Endothelial cell of umbilical vein (primary cell): ENCODE results near the gene TBC1D8. TPM values are rescaled to one million over a fixed set of nuclear protein-coding genes. Genes with fewer than 3 reads are reported as not detected.

Experiments
- BruUV-seq: library from RNA; stranded (reverse); fragments of 400-500 nt; replicated peaks from 2 replicates; lab custom pipeline; 2021; lab: Mats Ljungman, UMichigan
- CTCF ChIA-PET: fragments of 300-600, 350-600 bp; sonication (Branson Sonifier 250); formaldehyde crosslinking; loops from one replicate; lab custom pipeline; 2021; ENCODE audit warnings: antibody characterized with exemption, inconsistent platforms; lab: Charles Lee
- POLR2A ChIA-PET: fragments of 300-600, 350-600 bp; sonication (Branson Sonifier 250); formaldehyde crosslinking; loops from one replicate; lab custom pipeline; 2021; ENCODE audit warnings: antibody characterized with exemption, inconsistent platforms; lab: Charles Lee
- DNase-seq: peaks from one replicate; pipeline ENCODE4 v3.0.0-alpha.2; 2011; ENCODE audit warnings: low read depth, low spot score
- FAIRE-seq: peaks from 2 replicates; lab custom pipeline; 2011; peaks lifted over from hg19 to GRCh38; lab: Jason Lieb, UNC
- H2AFZ ChIP-seq: 2 replicates; pipeline ENCODE4 v1.6.0; 2012; ENCODE audit warnings: low read depth, low read length, control low read depth, inconsistent platforms
- H3K27ac ChIP-seq: 2 replicates; pipeline ENCODE4 v1.5.1; 2011; ENCODE audit warnings: low read depth, mild to moderate bottlenecking, control low read depth, low read length, moderate library complexity; ENCODE audit not compliant: insufficient read depth
- H3K27me3 ChIP-seq, 2 experiments: 2 replicates each; pipeline versions ENCODE4 v1.6.0 to v1.6.1; 2011; ENCODE audit warnings: low read length in 2 of 2, mixed read lengths in 1 of 2; ENCODE audit not compliant: control insufficient read depth in 2 of 2, insufficient read depth in 2 of 2
- H3K36me3 ChIP-seq, 2 experiments: 2 replicates in 1 of 2; 3 replicates in 1 of 2; pipeline ENCODE4 v1.5.1; 2011; ENCODE audit warnings: low read length in 2 of 2, mild to moderate bottlenecking in 1 of 2, moderate library complexity in 1 of 2; ENCODE audit not compliant: control insufficient read depth in 2 of 2, insufficient read depth in 2 of 2; ENCODE audit errors: extremely low read depth in 1 of 2
- H3K4me1 ChIP-seq: 3 replicates; pipeline ENCODE4 v1.5.1; 2011; ENCODE audit warnings: mild to moderate bottlenecking, low read length; ENCODE audit not compliant: control insufficient read depth, insufficient read depth; ENCODE audit errors: extremely low read depth
- H3K4me2 ChIP-seq: 2 replicates; pipeline ENCODE4 v1.6.1; 2011; ENCODE audit warnings: low read length, control low read depth, mixed read lengths; ENCODE audit not compliant: insufficient read depth
- H3K4me3 ChIP-seq, 3 experiments: fragments of 200-600 bp in 1 of 3; sonication (generic), shearing (Covaris generic) in 1 of 3; replicated peaks in 1 of 3; 2 replicates each; pipeline ENCODE4 v1.5.1; 2011 to 2016; ENCODE audit warnings: control low read depth in 3 of 3, low read length in 3 of 3, mild to moderate bottlenecking in 2 of 3, inconsistent platforms in 1 of 3, low read depth in 1 of 3, moderate library complexity in 1 of 3; ENCODE audit not compliant: insufficient read depth in 1 of 3
- H3K79me2 ChIP-seq: 2 replicates; pipeline ENCODE4 v1.6.0; 2012; ENCODE audit warnings: low read length, inconsistent platforms; ENCODE audit not compliant: control insufficient read depth, insufficient read depth
- H3K9ac ChIP-seq: replicated peaks from 2 replicates; pipeline ENCODE3; 2011; ENCODE audit warnings: low read length, control low read depth; ENCODE audit not compliant: insufficient read depth; ENCODE audit errors: extremely low read depth
- H3K9me1 ChIP-seq: replicated peaks from 3 replicates; pipeline ENCODE4 v1.6.0; 2011; ENCODE audit warnings: mild to moderate bottlenecking, low read length; ENCODE audit not compliant: control insufficient read depth, insufficient read depth; ENCODE audit errors: extremely low read depth
- H3K9me3 ChIP-seq: replicated peaks from 2 replicates; pipeline ENCODE4 v1.5.1; 2012; ENCODE audit warnings: low read length, inconsistent platforms; ENCODE audit not compliant: control insufficient read depth, insufficient read depth
- H4K20me1 ChIP-seq: replicated peaks from 2 replicates; pipeline ENCODE3; 2011; ENCODE audit warnings: mild to moderate bottlenecking, low read length; ENCODE audit not compliant: control insufficient read depth, insufficient read depth; ENCODE audit errors: extremely low read depth
- EZH2 ChIP-seq: IDR thresholded peaks from 2 replicates; pipeline ENCODE4 v1.6.1; 2012; ENCODE audit warnings: borderline replicate concordance, low read depth, mild to moderate bottlenecking, moderate library complexity, low read length, inconsistent platforms; ENCODE audit not compliant: severe bottlenecking
- FOS ChIP-seq: IDR thresholded peaks from 2 replicates; pipeline ENCODE4 v1.6.1; 2011; ENCODE audit warnings: mild to moderate bottlenecking, low read length, moderate library complexity, borderline replicate concordance; ENCODE audit not compliant: insufficient read depth
- GATA2 ChIP-seq: IDR thresholded peaks from 2 replicates; pipeline ENCODE4 v1.7.0; 2011; ENCODE audit warnings: low read depth, mild to moderate bottlenecking, moderate library complexity, mixed read lengths, low read length; ENCODE audit not compliant: insufficient read length, insufficient read depth
- JUN ChIP-seq: IDR thresholded peaks from 2 replicates; pipeline ENCODE4 v1.6.1; 2011; ENCODE audit warnings: borderline replicate concordance, low read depth; ENCODE audit not compliant: insufficient read length, insufficient read depth
- MYC ChIP-seq: IDR thresholded peaks from one replicate; pipeline ENCODE4 v1.6.1; 2011; ENCODE audit warnings: mild to moderate bottlenecking, low read depth, low read length
- POLR2A ChIP-seq: IDR thresholded peaks from 2 replicates; pipeline ENCODE4 v1.6.1; 2012; ENCODE audit warnings: low read depth, mild to moderate bottlenecking, control low read depth, low read length
- POLR2AphosphoS5 ChIP-seq: IDR thresholded peaks from 2 replicates; pipeline ENCODE4 v1.6.1; 2012; ENCODE audit warnings: low read depth, mild to moderate bottlenecking, control low read depth, low read length, moderate library complexity; ENCODE audit not compliant: insufficient read depth
- dilution Hi-C: fragments of 300-500 bp; cut with MboI; formaldehyde crosslinking; loops from one replicate; pipeline ENCODE4 v1.15.0; 2019; ENCODE audit warnings: low sequenced_read_pairs; ENCODE audit not compliant: extremely low pct_ligation_motif_present
- intact Hi-C: fragments of 100-400 bp; cut with micrococcal nuclease; formaldehyde crosslinking; loops from one replicate; pipeline ENCODE4 v1.10.0; 2022
- polyA plus RNA-seq, 4 experiments: library from polyadenylated mRNA; depleted of rRNA in 3 of 4; stranded (reverse) in 3 of 4; unstranded in 1 of 4; fragments of >200 nt; gene quantifications; 2 replicates each; pipeline versions ENCODE4 v1.2.1 to v1.2.3, GENCODE V29; 2011 to 2012; ENCODE audit warnings: missing spikeins in 1 of 4
- total RNA-seq: library from RNA; stranded (reverse); gene quantifications from 2 replicates; pipeline ENCODE4 v1.2.3, GENCODE V29; 2021
- TF ChIP-seq, protein P1 (sequence below), 2 donors: IDR thresholded peaks; 1 replicate in 1 of 2; 2 replicates in 1 of 2; pipeline ENCODE4 v1.5.1; 2011; ENCODE audit warnings: low read length in 2 of 2, mild to moderate bottlenecking in 2 of 2, moderate library complexity in 2 of 2, control low read depth in 1 of 2, inconsistent platforms in 1 of 2, low read depth in 1 of 2; ENCODE audit not compliant: insufficient read depth in 1 of 2; ENCODE audit errors: extremely low read depth in 1 of 2
- TF ChIP-seq, protein P2 (sequence below): IDR thresholded peaks from 2 replicates; pipeline ENCODE4 v1.6.1; 2011; ENCODE audit not compliant: insufficient read depth, insufficient read length

The TBC1D8 gene
- total and polyA plus RNA-seq, 2 donors (not counting 3 experiments of a cell fraction or from before 2014, with no cell fraction given) = 28.5 to 32.1 TPM

DNA sequence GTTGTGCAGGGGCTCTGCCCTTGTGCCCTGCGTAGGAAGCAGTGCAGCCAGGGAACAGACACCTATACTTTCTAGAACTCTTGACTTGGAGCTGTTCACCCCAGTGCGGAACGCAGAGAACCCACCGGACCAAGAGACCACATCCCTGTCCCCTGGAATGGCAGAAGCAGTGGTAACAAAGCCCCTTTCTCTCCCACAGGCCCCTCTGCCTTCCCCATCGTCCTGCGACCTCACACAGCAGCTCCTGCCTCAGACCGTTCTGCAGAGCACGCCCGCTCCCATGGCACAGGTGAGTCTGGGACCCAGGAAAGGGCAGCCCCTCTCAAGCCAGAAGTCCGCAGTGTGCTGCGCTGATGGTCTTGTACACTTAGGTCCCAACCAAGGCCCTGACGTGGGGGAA, 173.7 kb downstream of the TBC1D8 start:
- Histone ChIP-seq H4K20me1 (no peaks in the 10 kb centered on the region), H3K27ac (peak overlapping the region; percentile 83), H3K4me2 (no peak overlapping the region), H3K9me1 (no peaks in the 10 kb centered on the region), H3K9me3 (no peaks in the 10 kb centered on the region), H3K36me3 (peaks cover 5 to 30% of the 10 kb centered on the region in 2 experiments), H2AFZ (no peak overlapping the region), H3K79me2 (no peaks in the 10 kb centered on the region), H3K9ac (no peak overlapping the region), H3K4me1 (peaks cover 11% of the 10 kb centered on the region), H3K4me3 (no peak overlapping the region), H3K27me3 (no peaks in the 10 kb centered on the region)
- intact Hi-C loops = no loop called here
- FAIRE-seq (no peak), DNase-seq (no peak)
- no peak for TF ChIP-seq GATA2
- TF ChIP-seq, protein P1, sequence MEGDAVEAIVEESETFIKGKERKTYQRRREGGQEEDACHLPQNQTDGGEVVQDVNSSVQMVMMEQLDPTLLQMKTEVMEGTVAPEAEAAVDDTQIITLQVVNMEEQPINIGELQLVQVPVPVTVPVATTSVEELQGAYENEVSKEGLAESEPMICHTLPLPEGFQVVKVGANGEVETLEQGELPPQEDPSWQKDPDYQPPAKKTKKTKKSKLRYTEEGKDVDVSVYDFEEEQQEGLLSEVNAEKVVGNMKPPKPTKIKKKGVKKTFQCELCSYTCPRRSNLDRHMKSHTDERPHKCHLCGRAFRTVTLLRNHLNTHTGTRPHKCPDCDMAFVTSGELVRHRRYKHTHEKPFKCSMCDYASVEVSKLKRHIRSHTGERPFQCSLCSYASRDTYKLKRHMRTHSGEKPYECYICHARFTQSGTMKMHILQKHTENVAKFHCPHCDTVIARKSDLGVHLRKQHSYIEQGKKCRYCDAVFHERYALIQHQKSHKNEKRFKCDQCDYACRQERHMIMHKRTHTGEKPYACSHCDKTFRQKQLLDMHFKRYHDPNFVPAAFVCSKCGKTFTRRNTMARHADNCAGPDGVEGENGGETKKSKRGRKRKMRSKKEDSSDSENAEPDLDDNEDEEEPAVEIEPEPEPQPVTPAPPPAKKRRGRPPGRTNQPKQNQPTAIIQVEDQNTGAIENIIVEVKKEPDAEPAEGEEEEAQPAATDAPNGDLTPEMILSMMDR (IDR thresholded peaks at IDR 0.05; ENCODE audit: extremely low read depth in 1 of 2, insufficient read depth in 1 of 2, low read depth in 1 of 2, low read length in 2 of 2) = no peak
- TF ChIP-seq FOS = no peak
- no peak for TF ChIP-seq JUN
- no peak for TF ChIP-seq POLR2AphosphoS5
- TF ChIP-seq MYC = no peak
- TF ChIP-seq, protein P2, sequence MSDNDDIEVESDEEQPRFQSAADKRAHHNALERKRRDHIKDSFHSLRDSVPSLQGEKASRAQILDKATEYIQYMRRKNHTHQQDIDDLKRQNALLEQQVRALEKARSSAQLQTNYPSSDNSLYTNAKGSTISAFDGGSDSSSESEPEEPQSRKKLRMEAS = no peak
- TF ChIP-seq EZH2 = no peak
- TF ChIP-seq POLR2A = no peak
- CTCF ChIA-PET = interaction anchor here (1.8 to 3.9 kb wide), 3 partner anchors 18 to 247 kb away, joined by 4 to 22 read pairs (median 6); no protein-coding TSS in a partner anchor
- POLR2A ChIA-PET = no interaction called here
- no TSS peak for BruUV-seq
- dilution Hi-C loops = no loop called here
